Fibroblast of villous mesenchyme (primary cell): ENCODE data around the gene GNG11. TPM values are rescaled to one million over a fixed set of nuclear protein-coding genes. Genes with fewer than 3 reads are reported as not detected.
"Not testable (repeated sequence)": the region's sequence is repeated elsewhere in the genome, so short reads cannot be mapped to it uniquely, and the experiment has no call there.

Experiments used
- DNase-seq: peaks from one replicate; pipeline ENCODE4 v3.0.0-alpha.2; 2010; ENCODE audit warnings: low read depth
- H3K4me3 ChIP-seq: 2 replicates; pipeline ENCODE4 v1.5.1; 2011; ENCODE audit warnings: low read depth, mild to moderate bottlenecking, low read length
- CTCF ChIP-seq: IDR thresholded peaks from 2 replicates; pipeline ENCODE4 v1.5.1; 2012; ENCODE audit warnings: low read depth, mild to moderate bottlenecking, low read length; ENCODE audit not compliant: insufficient read depth
- total RNA-seq: library from RNA; depleted of rRNA; stranded (reverse); fragments of >200 nt; gene quantifications from 2 replicates; pipeline ENCODE4 v1.2.3, GENCODE V29; 2012

Gene GNG11
- total RNA-seq, 1 donor: 67.4 TPM

- no peak overlapping the region for H3K4me3 ChIP-seq
- TF ChIP-seq CTCF: no peak
- no peak for DNase-seq
Observed at GRCh38 chr7:93913197-93913596, 8.3 kb upstream of the GNG11 start.

- no peak for TF ChIP-seq CTCF
- no peak overlapping the region for H3K4me3 ChIP-seq
- DNase-seq: peak; percentile 87
Observed at GRCh38 chr7:93914581-93915066, 6.9 kb upstream of the GNG11 start.

- H3K4me3 ChIP-seq, DNase-seq: not testable (repeated sequence)
Observed at GRCh38 chr7:93915206-93915842, 6.2 kb upstream of the GNG11 start.

- H3K4me3 ChIP-seq, DNase-seq: not testable (repeated sequence)
Observed at GRCh38 chr7:93915888-93916287, 5.6 kb upstream of the GNG11 start.

GRCh38 chr7:93916315-93916714 lies 5.2 kb upstream of the GNG11 start:
- H3K4me3 ChIP-seq: not testable (repeated sequence)
- peak; percentile 21 for DNase-seq

GRCh38 chr7:93920496-93921182 lies 896 bp upstream of the GNG11 start:
- peak; percentile 45 for DNase-seq
- TF ChIP-seq CTCF: no peak
- H3K4me3 ChIP-seq: peak overlapping the region; percentile 86

- no peak for DNase-seq
- TF ChIP-seq CTCF: no peak
Observed at GRCh38 chr7:93921186-93921585, 349 bp upstream of the GNG11 start.

GRCh38 chr7:93923296-93923695 lies 1.8 kb downstream of the GNG11 start:
- DNase-seq: peak; percentile 39
- H3K4me3 ChIP-seq: peak overlapping the region; percentile 86
- no peak for TF ChIP-seq CTCF

More at GRCh38 chr7:93921186-93921585, 349 bp upstream of the GNG11 start:
- peak overlapping the region; percentile 86 for H3K4me3 ChIP-seq
